HG03432 (cell line): ENCODE measurements around the gene FRK.
"Not testable (repeated sequence)": the region's sequence is repeated elsewhere in the genome, so short reads cannot be mapped to it uniquely, and the experiment has no call there.

Experiments used
- ATAC-seq: cut with Tn5 transposase; IDR thresholded peaks from one replicate; pipeline ENCODE4 v1.9.1; 2021; ENCODE audit warnings: mild to moderate bottlenecking, moderate library complexity; ENCODE audit not compliant: unreplicated experiment

FRK gene

GRCh38 chr6:115894426-115894992, 166.2 kb downstream of the FRK start:
- ATAC-seq, result no peak

- no peak for ATAC-seq
These were observed 168.9 kb downstream of the FRK start for GRCh38 chr6:115891750-115892149.

GRCh38 chr6:115891111-115891669, 169.5 kb downstream of the FRK start:
- peak; percentile 98 for ATAC-seq

- no peak for ATAC-seq
These were observed 170.5 kb downstream of the FRK start for GRCh38 chr6:115890238-115890637.

GRCh38 chr6:115888687-115889470, 171.8 kb downstream of the FRK start:
- ATAC-seq, result not testable (repeated sequence)

GRCh38 chr6:115887891-115888290, 172.8 kb downstream of the FRK start:
- no peak for ATAC-seq

- ATAC-seq, result peak; percentile 70
These were observed 174.9 kb downstream of the FRK start for GRCh38 chr6:115885636-115886366.

GRCh38 chr6:115882771-115883170, 177.9 kb downstream of the FRK start:
- ATAC-seq, result no peak

- no peak for ATAC-seq
These were observed 178.5 kb downstream of the FRK start for GRCh38 chr6:115882174-115882573.
